GM21528 (cell line): ENCODE results near the gene CD248.
"Not testable (repeated sequence)": the region's sequence is repeated elsewhere in the genome, so short reads cannot be mapped to it uniquely, and the experiment has no call there.

ENCODE experiments used
- ATAC-seq: cut with Tn5 transposase; IDR thresholded peaks from one replicate; pipeline ENCODE4 v1.9.1; 2021; ENCODE audit warnings: mild to moderate bottlenecking, moderate library complexity; ENCODE audit not compliant: unreplicated experiment, low FRiP score

CD248 gene

GRCh38 chr11:66328302-66329144 is 11.7 kb upstream of the CD248 start:
- no peak for ATAC-seq

- ATAC-seq: no peak
Measured at GRCh38 chr11:66328031-66328301, 11.1 kb upstream of the CD248 start.

- ATAC-seq: no peak
Measured at GRCh38 chr11:66327171-66328030, 10.6 kb upstream of the CD248 start.

- no peak for ATAC-seq
Measured at GRCh38 chr11:66326261-66327111, 9.6 kb upstream of the CD248 start.

- ATAC-seq: no peak
Measured at GRCh38 chr11:66325263-66325671, 8.4 kb upstream of the CD248 start.

- no peak for ATAC-seq
Measured at GRCh38 chr11:66324664-66325063, 7.8 kb upstream of the CD248 start.

- no peak for ATAC-seq
Measured at GRCh38 chr11:66323684-66324083, 6.8 kb upstream of the CD248 start.

GRCh38 chr11:66322732-66323427 is 6.0 kb upstream of the CD248 start:
- no peak for ATAC-seq

- no peak for ATAC-seq
Measured at GRCh38 chr11:66321606-66322005, 4.8 kb upstream of the CD248 start.

GRCh38 chr11:66320748-66321147 is 3.9 kb upstream of the CD248 start:
- ATAC-seq: not testable (repeated sequence)

- ATAC-seq: not testable (repeated sequence)
Measured at GRCh38 chr11:66320289-66320688, 3.4 kb upstream of the CD248 start.

- no peak for ATAC-seq
Measured at GRCh38 chr11:66318600-66318970, 1.7 kb upstream of the CD248 start.

- ATAC-seq: no peak
Measured at GRCh38 chr11:66317723-66318599, 1.1 kb upstream of the CD248 start.

GRCh38 chr11:66317322-66317722 is 478 bp upstream of the CD248 start:
- ATAC-seq: no peak

- ATAC-seq: no peak
Measured at GRCh38 chr11:66315921-66316811, 678 bp downstream of the CD248 start.

GRCh38 chr11:66315498-66315885 is 1.4 kb downstream of the CD248 start:
- no peak for ATAC-seq

- ATAC-seq: no peak
Measured at GRCh38 chr11:66314561-66315497, 2.0 kb downstream of the CD248 start.

- ATAC-seq: no peak
Measured at GRCh38 chr11:66314186-66314501, 2.7 kb downstream of the CD248 start.
